ENCODE measurements around the gene NUDT14. TPM values are rescaled to one million over a fixed set of nuclear protein-coding genes. Genes with fewer than 3 reads are reported as not detected.

The NUDT14 gene
- total and polyA plus RNA-seq, 12 donors = 4.1 to 55.8 (median 36.6) TPM

DNA sequence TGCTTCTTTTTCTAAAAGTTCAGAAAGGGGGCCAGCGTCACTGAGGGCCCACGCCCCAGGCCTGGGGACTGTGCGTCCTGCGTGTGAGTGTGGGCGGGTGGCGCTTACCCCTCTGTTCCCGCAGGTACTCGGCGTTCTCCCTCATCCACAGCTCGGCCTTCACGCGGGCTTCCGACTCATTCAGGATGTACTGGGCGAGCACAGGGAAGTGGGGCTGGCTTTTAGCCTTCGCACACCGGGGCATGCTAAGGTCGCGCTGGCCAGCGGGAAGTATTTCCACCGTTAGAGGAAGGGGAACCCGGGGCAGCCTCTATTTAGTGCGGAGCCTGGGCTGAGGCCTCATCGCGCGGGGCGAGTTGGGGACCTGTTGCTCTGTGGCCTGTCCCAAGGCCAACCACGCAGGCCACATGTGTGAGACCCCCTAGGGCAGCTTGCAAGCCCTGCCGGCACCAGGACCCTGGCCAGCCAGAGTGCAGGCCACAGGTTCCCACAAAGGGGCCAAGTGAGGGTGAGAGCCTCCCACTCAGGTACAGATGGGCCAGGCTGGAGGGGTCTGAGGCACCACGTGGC lies 38.0 kb upstream of the NUDT14 start:
- peaks cover 0 to 11% of the 10 kb centered on the region in 2 donors for H3K4me1 ChIP-seq (replicated peaks in 1 of 2)
- DNase-seq = no peak
- H3K9me3 ChIP-seq (replicated peaks in 1 of 3) = no peaks in the 10 kb centered on the region
- WGBS, 4 donors = 91 to 93% (median 92%) methylated on average over 22 to 29 of the region's 29 CpGs
- TF ChIP-seq POLR2A (IDR thresholded peaks at IDR 0.05) = no peak
- TF ChIP-seq, protein P1, sequence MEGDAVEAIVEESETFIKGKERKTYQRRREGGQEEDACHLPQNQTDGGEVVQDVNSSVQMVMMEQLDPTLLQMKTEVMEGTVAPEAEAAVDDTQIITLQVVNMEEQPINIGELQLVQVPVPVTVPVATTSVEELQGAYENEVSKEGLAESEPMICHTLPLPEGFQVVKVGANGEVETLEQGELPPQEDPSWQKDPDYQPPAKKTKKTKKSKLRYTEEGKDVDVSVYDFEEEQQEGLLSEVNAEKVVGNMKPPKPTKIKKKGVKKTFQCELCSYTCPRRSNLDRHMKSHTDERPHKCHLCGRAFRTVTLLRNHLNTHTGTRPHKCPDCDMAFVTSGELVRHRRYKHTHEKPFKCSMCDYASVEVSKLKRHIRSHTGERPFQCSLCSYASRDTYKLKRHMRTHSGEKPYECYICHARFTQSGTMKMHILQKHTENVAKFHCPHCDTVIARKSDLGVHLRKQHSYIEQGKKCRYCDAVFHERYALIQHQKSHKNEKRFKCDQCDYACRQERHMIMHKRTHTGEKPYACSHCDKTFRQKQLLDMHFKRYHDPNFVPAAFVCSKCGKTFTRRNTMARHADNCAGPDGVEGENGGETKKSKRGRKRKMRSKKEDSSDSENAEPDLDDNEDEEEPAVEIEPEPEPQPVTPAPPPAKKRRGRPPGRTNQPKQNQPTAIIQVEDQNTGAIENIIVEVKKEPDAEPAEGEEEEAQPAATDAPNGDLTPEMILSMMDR (IDR thresholded peaks at IDR 0.05) = no peak
- no peak overlapping the region for H3K27ac ChIP-seq
- H3K4me3 ChIP-seq = no peak overlapping the region
- peaks cover 0 to 48% of the 10 kb centered on the region in 2 donors for H3K36me3 ChIP-seq (replicated peaks in 1 of 2)
- intact Hi-C loops (cut with DNase I) = no loop called here
- H3K27me3 ChIP-seq = no peaks in the 10 kb centered on the region

DNA sequence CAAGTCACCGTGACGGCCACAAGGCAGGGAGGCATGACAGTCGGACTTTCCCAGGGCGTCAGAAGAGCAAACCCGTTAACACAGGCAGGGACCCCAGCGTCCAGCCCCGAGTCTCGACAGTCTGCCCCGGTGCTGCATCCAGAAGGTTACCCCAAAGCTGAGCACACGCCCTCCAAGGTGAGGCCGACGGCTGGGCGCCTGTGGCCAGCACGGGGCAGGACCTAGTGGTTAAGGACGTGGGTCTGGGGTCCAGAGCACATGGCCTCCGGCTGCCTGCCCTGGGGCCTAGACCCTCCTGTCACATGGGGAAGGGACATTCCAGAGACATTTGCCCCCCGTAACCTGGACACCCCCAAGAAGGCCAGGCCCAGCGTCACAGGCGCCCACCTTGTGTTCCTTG lies 37.5 kb upstream of the NUDT14 start:
- TF ChIP-seq, protein P1 (IDR thresholded peaks at IDR 0.05) = no peak
- no peak for TF ChIP-seq POLR2A (IDR thresholded peaks at IDR 0.05)
- no peaks in the 10 kb centered on the region for H3K9me3 ChIP-seq (replicated peaks in 1 of 3)
- peaks cover 0 to 11% of the 10 kb centered on the region in 2 donors for H3K4me1 ChIP-seq (replicated peaks in 1 of 2)
- peaks cover 0 to 48% of the 10 kb centered on the region in 2 donors for H3K36me3 ChIP-seq (replicated peaks in 1 of 2)
- WGBS, 4 donors = 92 to 95% (median 94%) methylated on average over 3 to 19 of the region's 19 CpGs
- H3K4me3 ChIP-seq = no peak overlapping the region
- DNase-seq = no peak
- H3K27me3 ChIP-seq = no peaks in the 10 kb centered on the region
- intact Hi-C loops (cut with DNase I) = no loop called here
- no peak overlapping the region for H3K27ac ChIP-seq

DNA sequence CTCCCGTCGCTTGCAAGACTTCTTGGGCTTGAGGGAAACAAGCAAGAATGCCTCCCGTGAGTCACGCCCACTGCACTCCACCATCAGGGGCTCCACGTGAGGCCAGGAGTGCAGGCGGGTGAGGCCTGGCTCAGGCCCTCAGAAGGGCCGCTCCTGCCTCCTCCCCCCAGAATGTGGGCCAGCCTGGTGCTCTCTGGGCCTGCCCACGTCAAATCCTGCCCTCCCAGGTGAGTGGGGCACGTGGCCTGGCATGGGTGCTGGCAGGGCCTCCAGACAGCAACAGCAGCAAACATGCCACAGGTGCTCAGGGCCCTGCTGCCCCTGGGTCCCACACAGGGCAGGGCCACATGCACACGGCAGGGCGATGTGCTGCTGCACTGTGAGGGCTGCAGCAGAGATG lies 36.7 kb upstream of the NUDT14 start:
- no peak overlapping the region for H3K4me3 ChIP-seq
- intact Hi-C loops (cut with DNase I) = no loop called here
- peaks cover 0 to 11% of the 10 kb centered on the region in 2 donors for H3K4me1 ChIP-seq (replicated peaks in 1 of 2)
- no peaks in the 10 kb centered on the region for H3K9me3 ChIP-seq (replicated peaks in 1 of 3)
- peaks cover 0 to 48% of the 10 kb centered on the region in 2 donors for H3K36me3 ChIP-seq (replicated peaks in 1 of 2)
- DNase-seq = no peak
- H3K27ac ChIP-seq = no peak overlapping the region
- TF ChIP-seq, protein P1 (IDR thresholded peaks at IDR 0.05) = no peak
- no peak for TF ChIP-seq POLR2A (IDR thresholded peaks at IDR 0.05)
- WGBS, 4 donors = 80 to 97% (median 96%) methylated on average over 6 to 11 of the region's 11 CpGs; no CpG with 5 or more reads in 1 of the 4 donors
- no peaks in the 10 kb centered on the region for H3K27me3 ChIP-seq

DNA sequence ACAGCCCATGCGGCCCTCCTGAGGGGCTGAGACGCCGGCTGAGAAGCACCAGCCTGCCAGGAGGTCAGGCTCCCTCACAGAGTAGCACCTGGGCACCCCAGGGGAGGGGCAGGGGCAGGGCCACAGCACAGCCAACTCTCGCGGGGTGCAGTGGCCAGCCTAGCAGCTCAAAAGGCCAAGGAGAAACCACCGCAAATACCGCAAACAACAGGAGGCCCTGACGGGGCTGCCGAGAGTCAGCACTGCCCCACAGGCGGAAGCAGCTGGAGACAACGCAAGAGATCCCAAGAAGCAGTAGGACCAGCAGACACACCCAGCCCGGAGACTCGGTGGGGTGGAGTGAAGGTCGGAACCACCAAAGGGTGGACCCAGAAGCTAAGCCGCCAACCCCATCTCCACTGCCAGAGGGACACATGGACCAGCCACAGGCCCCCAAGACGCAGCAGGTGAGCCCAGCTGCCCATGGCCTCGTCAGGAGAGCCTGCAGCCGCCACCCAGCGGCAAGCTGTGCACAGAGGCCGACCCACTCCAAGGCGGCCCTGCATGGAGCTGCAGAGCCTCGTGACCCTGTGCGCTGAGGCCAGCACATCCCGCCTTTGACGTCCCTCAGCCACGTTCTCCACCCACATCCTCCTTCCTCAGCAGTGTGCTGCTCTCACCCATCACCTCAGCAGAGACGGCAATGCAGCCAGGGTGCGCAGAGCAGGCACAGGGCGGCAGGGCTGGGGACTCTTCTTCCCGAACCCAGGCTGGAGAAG lies 35.6 kb upstream of the NUDT14 start:
- 89 to 95% (median 92%) methylated on average over 13 to 30 of the region's 30 CpGs for WGBS, 4 donors
- intact Hi-C loops (cut with DNase I) = no loop called here
- H3K27me3 ChIP-seq = no peaks in the 10 kb centered on the region
- H3K27ac ChIP-seq = no peak overlapping the region
- H3K4me3 ChIP-seq = no peak overlapping the region
- peaks cover 0 to 11% of the 10 kb centered on the region in 2 donors for H3K4me1 ChIP-seq (replicated peaks in 1 of 2)
- TF ChIP-seq, protein P1 (IDR thresholded peaks at IDR 0.05) = no peak
- no peak for TF ChIP-seq POLR2A (IDR thresholded peaks at IDR 0.05)
- H3K9me3 ChIP-seq (replicated peaks in 1 of 3) = no peaks in the 10 kb centered on the region
- peaks cover 0 to 45% of the 10 kb centered on the region in 2 donors for H3K36me3 ChIP-seq (replicated peaks in 1 of 2)
- no peak for DNase-seq
